Measurements from ENCODE around the gene KIF26B.
"Not testable (repeated sequence)": the region's sequence is repeated elsewhere in the genome, so short reads cannot be mapped to it uniquely, and the experiment has no call there.

KIF26B gene

GRCh38 chr1:245129319-245130240, 25.2 kb upstream of the KIF26B start:
- Histone ChIP-seq H3K4me3 (ENCODE audit: low read depth, low read length, poor library complexity, severe bottlenecking) (no peak overlapping the region), H4K20me1 (ENCODE audit: insufficient read depth, low read length) (no peaks in the 10 kb centered on the region), H3K27me3 (ENCODE audit: insufficient read depth, low read length) (no peaks in the 10 kb centered on the region), H3F3A (ENCODE audit: insufficient read depth, low read length) (no peaks in the 10 kb centered on the region), H2AFZ (ENCODE audit: low read length) (no peak overlapping the region), H3K9me3 (ENCODE audit: low read length) (no peaks in the 10 kb centered on the region), H3K4me1 (ENCODE audit: insufficient read depth, low read length, severe bottlenecking) (no peaks in the 10 kb centered on the region), H3K9me2 (ENCODE audit: low read depth, low read length) (no peaks in the 10 kb centered on the region), H3K9ac (ENCODE audit: low read length) (no peak overlapping the region), H3K79me2 (ENCODE audit: insufficient read depth, low read length) (no peaks in the 10 kb centered on the region), H3K36me3 (ENCODE audit: insufficient read depth, low read length) (no peaks in the 10 kb centered on the region), H3K4me2 (ENCODE audit: low read length) (no peak overlapping the region), H3K27ac (ENCODE audit: low read depth, low read length, poor library complexity, severe bottlenecking) (no peak overlapping the region)
- no peak for TF ChIP-seq CTCF (IDR thresholded peaks at IDR 0.05; ENCODE audit: low read length)
- TF ChIP-seq EZH2 (IDR thresholded peaks at IDR 0.05; ENCODE audit: borderline replicate concordance, low read length), result no peak

DNA sequence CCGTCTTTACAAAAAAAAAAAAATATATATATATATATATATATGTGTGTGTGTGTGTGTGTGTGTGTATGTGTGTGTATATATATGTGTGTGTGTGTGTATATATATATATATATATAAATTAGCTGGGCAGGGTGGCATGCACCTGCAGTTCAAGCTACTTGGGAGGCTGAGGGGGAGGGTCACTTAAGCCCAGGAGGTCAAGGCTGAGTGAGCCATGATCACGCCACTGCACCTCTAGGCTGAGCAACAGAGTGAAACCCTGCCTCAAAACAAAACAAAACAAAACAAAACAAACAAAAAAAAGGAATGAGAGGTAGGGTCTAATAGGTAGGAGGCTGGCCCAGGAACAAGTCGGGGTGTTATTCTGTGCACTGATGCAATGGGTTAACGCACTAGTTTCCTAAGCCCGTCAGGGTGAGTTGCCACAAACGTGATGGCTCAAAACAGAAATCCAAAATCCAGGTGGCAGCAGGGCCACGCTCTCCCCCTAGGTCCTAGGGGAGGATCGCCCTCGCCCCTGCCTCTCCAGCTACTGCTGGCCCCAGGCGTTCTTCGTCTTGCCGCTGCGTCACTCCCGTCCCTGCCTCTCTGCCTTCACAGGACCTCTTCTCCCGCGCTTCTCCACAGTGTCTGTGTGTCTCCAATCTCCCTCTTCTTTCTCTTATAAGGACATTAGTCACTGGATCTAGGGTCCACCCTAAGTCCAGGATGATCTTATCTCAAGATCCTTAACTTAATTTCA, 24.3 kb upstream of the KIF26B start:
- H3K4me3 ChIP-seq (ENCODE audit: low read depth, low read length, poor library complexity, severe bottlenecking); H3K27me3 ChIP-seq (ENCODE audit: insufficient read depth, low read length); H4K20me1 ChIP-seq (ENCODE audit: insufficient read depth, low read length); H2AFZ ChIP-seq (ENCODE audit: low read length); H3K4me1 ChIP-seq (ENCODE audit: insufficient read depth, low read length, severe bottlenecking); H3K9me3 ChIP-seq (ENCODE audit: low read length); H3K36me3 ChIP-seq (ENCODE audit: insufficient read depth, low read length); H3K27ac ChIP-seq (ENCODE audit: low read depth, low read length, poor library complexity, severe bottlenecking); H3K9ac ChIP-seq (ENCODE audit: low read length); H3K79me2 ChIP-seq (ENCODE audit: insufficient read depth, low read length); H3F3A ChIP-seq (ENCODE audit: insufficient read depth, low read length); H3K4me2 ChIP-seq (ENCODE audit: low read length); H3K9me2 ChIP-seq (ENCODE audit: low read depth, low read length): not testable (repeated sequence)

DNA sequence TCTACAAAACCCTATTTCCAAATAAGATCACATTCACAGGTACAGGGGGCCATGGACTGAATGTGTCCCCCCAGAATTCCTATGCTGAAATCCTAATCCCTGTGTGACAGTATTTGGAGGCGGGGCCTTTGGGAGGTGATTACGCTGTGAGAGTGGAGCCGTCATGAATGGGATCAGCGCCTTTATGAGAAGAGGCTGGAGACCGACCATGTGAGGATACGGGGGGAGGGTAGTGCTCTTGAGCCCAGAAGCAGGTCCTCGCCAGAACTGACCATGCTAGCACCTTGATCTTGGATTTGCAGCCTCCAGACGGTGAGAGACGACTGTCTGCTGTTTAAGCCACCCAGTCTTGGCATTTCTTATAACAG, 23.8 kb upstream of the KIF26B start:
- H3K27ac ChIP-seq (ENCODE audit: low read depth, low read length, poor library complexity, severe bottlenecking), result no peak overlapping the region
- no peaks in the 10 kb centered on the region for H3K27me3 ChIP-seq (ENCODE audit: insufficient read depth, low read length)
- H3K9me3 ChIP-seq (ENCODE audit: low read length), result no peaks in the 10 kb centered on the region
- H4K20me1 ChIP-seq (ENCODE audit: insufficient read depth, low read length), result no peaks in the 10 kb centered on the region
- no peak overlapping the region for H2AFZ ChIP-seq (ENCODE audit: low read length)
- no peaks in the 10 kb centered on the region for H3K36me3 ChIP-seq (ENCODE audit: insufficient read depth, low read length)
- no peak overlapping the region for H3K4me3 ChIP-seq (ENCODE audit: low read depth, low read length, poor library complexity, severe bottlenecking)
- H3F3A ChIP-seq (ENCODE audit: insufficient read depth, low read length), result no peaks in the 10 kb centered on the region
- no peaks in the 10 kb centered on the region for H3K9me2 ChIP-seq (ENCODE audit: low read depth, low read length)
- no peaks in the 10 kb centered on the region for H3K79me2 ChIP-seq (ENCODE audit: insufficient read depth, low read length)
- no peak overlapping the region for H3K4me2 ChIP-seq (ENCODE audit: low read length)
- no peak overlapping the region for H3K9ac ChIP-seq (ENCODE audit: low read length)
- H3K4me1 ChIP-seq (ENCODE audit: insufficient read depth, low read length, severe bottlenecking), result no peaks in the 10 kb centered on the region
- TF ChIP-seq EZH2 (IDR thresholded peaks at IDR 0.05; ENCODE audit: borderline replicate concordance, low read length) (no peak), CTCF (IDR thresholded peaks at IDR 0.05; ENCODE audit: low read length) (no peak)
